Measurements from ENCODE around the gene NUF2. TPM values are rescaled to one million over a fixed set of nuclear protein-coding genes. Genes with fewer than 3 reads are reported as not detected.

The NUF2 gene
- total RNA-seq, 1 donor from 2014 or later: 5.8 TPM

- TF ChIP-seq CTCF (IDR thresholded peaks at IDR 0.05; ENCODE audit: partially characterized antibody, unreplicated experiment): no peak
- Mint-ChIP-seq H3K9me3 (ENCODE audit: unreplicated experiment) (no peaks in the 10 kb centered on the region), H3K4me3 (ENCODE audit: unreplicated experiment) (no peak overlapping the region), H3K27ac (ENCODE audit: unreplicated experiment) (no peak overlapping the region), H3K27me3 (ENCODE audit: unreplicated experiment) (no peaks in the 10 kb centered on the region), H3K36me3 (ENCODE audit: unreplicated experiment) (no peaks in the 10 kb centered on the region), H3K4me1 (ENCODE audit: low read depth, unreplicated experiment) (no peaks in the 10 kb centered on the region)
- DNase-seq: no peak
Observed at GRCh38 chr1:163367721-163368120, 46.0 kb downstream of the NUF2 start.

GRCh38 chr1:163372576-163372975 lies 50.8 kb downstream of the NUF2 start:
- Mint-ChIP-seq H3K27ac (ENCODE audit: unreplicated experiment) (no peak overlapping the region), H3K36me3 (ENCODE audit: unreplicated experiment) (no peaks in the 10 kb centered on the region), H3K9me3 (ENCODE audit: unreplicated experiment) (no peaks in the 10 kb centered on the region), H3K4me3 (ENCODE audit: unreplicated experiment) (no peak overlapping the region), H3K27me3 (ENCODE audit: unreplicated experiment) (no peaks in the 10 kb centered on the region), H3K4me1 (ENCODE audit: low read depth, unreplicated experiment) (no peaks in the 10 kb centered on the region)
- DNase-seq: no peak
- TF ChIP-seq CTCF (IDR thresholded peaks at IDR 0.05; ENCODE audit: partially characterized antibody, unreplicated experiment): no peak

- Mint-ChIP-seq H3K27ac (ENCODE audit: unreplicated experiment) (no peak overlapping the region), H3K27me3 (ENCODE audit: unreplicated experiment) (no peaks in the 10 kb centered on the region), H3K4me3 (ENCODE audit: unreplicated experiment) (no peak overlapping the region), H3K4me1 (ENCODE audit: low read depth, unreplicated experiment) (no peaks in the 10 kb centered on the region), H3K9me3 (ENCODE audit: unreplicated experiment) (no peaks in the 10 kb centered on the region), H3K36me3 (ENCODE audit: unreplicated experiment) (no peaks in the 10 kb centered on the region)
- TF ChIP-seq CTCF (IDR thresholded peaks at IDR 0.05; ENCODE audit: partially characterized antibody, unreplicated experiment): no peak
- no peak for DNase-seq
Observed at GRCh38 chr1:163378554-163378953, 56.8 kb downstream of the NUF2 start.

GRCh38 chr1:163379801-163380200 lies 58.0 kb downstream of the NUF2 start:
- no peaks in the 10 kb centered on the region for H3K9me3 Mint-ChIP-seq (ENCODE audit: unreplicated experiment)
- no peak for DNase-seq
- no peaks in the 10 kb centered on the region for H3K4me1 Mint-ChIP-seq (ENCODE audit: low read depth, unreplicated experiment)
- no peak overlapping the region for H3K27ac Mint-ChIP-seq (ENCODE audit: unreplicated experiment)
- H3K36me3 Mint-ChIP-seq (ENCODE audit: unreplicated experiment): no peaks in the 10 kb centered on the region
- TF ChIP-seq CTCF (IDR thresholded peaks at IDR 0.05; ENCODE audit: partially characterized antibody, unreplicated experiment): no peak
- no peak overlapping the region for H3K4me3 Mint-ChIP-seq (ENCODE audit: unreplicated experiment)
- no peaks in the 10 kb centered on the region for H3K27me3 Mint-ChIP-seq (ENCODE audit: unreplicated experiment)

- no peak overlapping the region for H3K27ac Mint-ChIP-seq (ENCODE audit: unreplicated experiment)
Observed at GRCh38 chr1:163381487-163382184, 59.9 kb downstream of the NUF2 start.

More at GRCh38 chr1:163381487-163382184, 59.9 kb downstream of the NUF2 start:
- Mint-ChIP-seq H3K4me3 (ENCODE audit: unreplicated experiment) (no peak overlapping the region), H3K27me3 (ENCODE audit: unreplicated experiment) (no peaks in the 10 kb centered on the region), H3K36me3 (ENCODE audit: unreplicated experiment) (no peaks in the 10 kb centered on the region), H3K4me1 (ENCODE audit: low read depth, unreplicated experiment) (no peaks in the 10 kb centered on the region), H3K9me3 (ENCODE audit: unreplicated experiment) (no peaks in the 10 kb centered on the region)
- DNase-seq: no peak
- no peak for TF ChIP-seq CTCF (IDR thresholded peaks at IDR 0.05; ENCODE audit: partially characterized antibody, unreplicated experiment)
